Brain microvascular endothelial cell (primary cell): ENCODE data around the gene DLX1.
A peak's percentile ranks its signal among the peaks of the same experiment; 100 is the strongest.

ENCODE experiments used
- DNase-seq: peaks from one replicate; pipeline ENCODE4 v3.0.0-alpha.2; 2020
- H3K27ac ChIP-seq: fragments of 250-450 bp; sonication (Bioruptor Pico); 2 replicates; pipeline ENCODE4 v1.5.1; 2020; ENCODE audit warnings: mild to moderate bottlenecking, moderate library complexity
- H3K27me3 ChIP-seq: fragments of 250-450 bp; sonication (Bioruptor Pico); replicated peaks from 2 replicates; pipeline ENCODE4 v1.5.1; 2020; ENCODE audit warnings: mild to moderate bottlenecking
- H3K36me3 ChIP-seq: fragments of 250-450 bp; sonication (Bioruptor Pico); replicated peaks from 2 replicates; pipeline ENCODE4 v1.5.1; 2020; ENCODE audit warnings: mild to moderate bottlenecking
- H3K4me3 ChIP-seq: 2 replicates; pipeline ENCODE4 v1.5.1; 2011; ENCODE audit warnings: low read depth, mild to moderate bottlenecking, control low read depth, low read length, moderate library complexity
- in situ Hi-C: cut with HindIII; loops from 2 replicates; pipeline ENCODE4 v1.10.0; 2017; ENCODE audit warnings: low sequenced_read_pairs, low pct_ligation_motif_present
- TF ChIP-seq, protein P1 (sequence below): IDR thresholded peaks from 2 replicates; pipeline ENCODE4 v1.5.1; 2011; ENCODE audit warnings: low read depth, mild to moderate bottlenecking, moderate library complexity, low read length, control low read depth, inconsistent platforms; ENCODE audit errors: missing control alignments

Gene DLX1

DNA sequence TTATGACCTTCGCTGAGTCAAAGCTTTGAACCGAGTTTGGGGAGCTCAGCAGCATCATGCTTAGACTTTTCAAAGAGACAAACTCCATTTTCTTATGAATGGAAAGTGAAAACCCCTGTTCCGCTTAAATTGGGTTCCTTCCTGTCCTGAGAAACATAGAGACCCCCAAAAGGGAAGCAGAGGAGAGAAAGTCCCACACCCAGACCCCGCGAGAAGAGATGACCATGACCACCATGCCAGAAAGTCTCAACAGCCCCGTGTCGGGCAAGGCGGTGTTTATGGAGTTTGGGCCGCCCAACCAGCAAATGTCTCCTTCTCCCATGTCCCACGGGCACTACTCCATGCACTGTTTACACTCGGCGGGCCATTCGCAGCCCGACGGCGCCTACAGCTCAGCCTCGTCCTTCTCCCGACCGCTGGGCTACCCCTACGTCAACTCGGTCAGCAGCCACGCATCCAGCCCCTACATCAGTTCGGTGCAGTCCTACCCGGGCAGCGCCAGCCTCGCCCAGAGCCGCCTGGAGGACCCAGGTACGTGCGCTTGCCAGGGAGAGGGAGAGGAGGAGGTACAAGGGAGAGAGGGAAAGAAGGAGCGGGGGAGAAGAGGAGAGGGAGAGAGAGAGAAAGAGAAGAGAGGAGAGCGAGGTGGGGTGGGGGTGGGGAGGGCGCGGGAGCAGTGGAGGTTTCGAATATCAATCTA lies at the start of gene DLX1:
Gene DLX1 (plus strand): TSS at position 48 of the 700 bp plus-strand sequence. CDS start 171 bp downstream, at position 219.
- no peak for DNase-seq
- Histone ChIP-seq H3K27ac (no peak within 1 kb of the TSS), H3K27me3 (peaks cover 88% of the 10 kb centered on the region), H3K4me3 (peak within 1 kb of the TSS; percentile 57), H3K36me3 (no peaks in the 10 kb centered on the region)
- in situ Hi-C loops = no loop called here
- TF ChIP-seq, protein P1, sequence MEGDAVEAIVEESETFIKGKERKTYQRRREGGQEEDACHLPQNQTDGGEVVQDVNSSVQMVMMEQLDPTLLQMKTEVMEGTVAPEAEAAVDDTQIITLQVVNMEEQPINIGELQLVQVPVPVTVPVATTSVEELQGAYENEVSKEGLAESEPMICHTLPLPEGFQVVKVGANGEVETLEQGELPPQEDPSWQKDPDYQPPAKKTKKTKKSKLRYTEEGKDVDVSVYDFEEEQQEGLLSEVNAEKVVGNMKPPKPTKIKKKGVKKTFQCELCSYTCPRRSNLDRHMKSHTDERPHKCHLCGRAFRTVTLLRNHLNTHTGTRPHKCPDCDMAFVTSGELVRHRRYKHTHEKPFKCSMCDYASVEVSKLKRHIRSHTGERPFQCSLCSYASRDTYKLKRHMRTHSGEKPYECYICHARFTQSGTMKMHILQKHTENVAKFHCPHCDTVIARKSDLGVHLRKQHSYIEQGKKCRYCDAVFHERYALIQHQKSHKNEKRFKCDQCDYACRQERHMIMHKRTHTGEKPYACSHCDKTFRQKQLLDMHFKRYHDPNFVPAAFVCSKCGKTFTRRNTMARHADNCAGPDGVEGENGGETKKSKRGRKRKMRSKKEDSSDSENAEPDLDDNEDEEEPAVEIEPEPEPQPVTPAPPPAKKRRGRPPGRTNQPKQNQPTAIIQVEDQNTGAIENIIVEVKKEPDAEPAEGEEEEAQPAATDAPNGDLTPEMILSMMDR = no peak

DNA sequence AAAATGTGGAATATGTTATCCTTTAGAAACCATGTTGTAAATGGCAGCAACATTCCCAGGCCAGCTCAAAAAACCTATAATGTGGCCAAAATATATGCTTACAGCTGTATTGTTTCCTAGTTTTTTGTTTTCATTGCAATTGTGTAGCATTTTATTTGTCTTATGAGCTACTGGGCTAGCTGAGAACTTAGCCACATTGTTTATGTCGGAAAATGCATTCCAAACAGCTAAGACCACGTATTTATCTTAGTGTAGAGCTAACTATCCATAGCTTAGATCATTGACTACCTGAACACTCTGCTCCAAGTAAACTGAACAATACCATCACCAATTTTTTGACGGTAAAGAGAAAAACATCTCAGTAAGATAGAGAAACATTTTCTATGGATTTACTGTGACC lies 47.2 kb upstream of the DLX1 start:
- no peak overlapping the region for H3K27ac ChIP-seq
- no peak overlapping the region for H3K4me3 ChIP-seq
- in situ Hi-C loops = no loop called here
- H3K27me3 ChIP-seq = no peaks in the 10 kb centered on the region
- TF ChIP-seq, protein P1 = no peak
- DNase-seq = no peak
- H3K36me3 ChIP-seq = no peaks in the 10 kb centered on the region

DNA sequence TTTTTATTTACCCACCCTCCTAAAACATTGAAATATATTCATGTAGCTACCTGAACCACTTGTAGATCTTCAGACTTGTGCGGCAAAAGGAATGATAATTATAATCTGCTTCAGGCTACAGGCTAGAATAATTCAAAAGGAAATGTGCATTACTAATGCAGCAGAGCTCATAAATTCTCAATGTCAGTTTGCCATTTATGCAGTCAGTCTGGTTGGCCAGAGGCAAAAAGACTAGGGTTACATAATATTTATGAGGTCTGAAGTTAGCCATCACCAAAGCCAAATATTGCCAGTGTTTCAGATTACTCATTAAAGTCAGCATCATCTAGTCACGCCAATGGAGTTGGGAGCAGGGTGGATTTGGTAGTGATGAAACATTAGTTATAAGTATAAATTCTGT lies 46.7 kb upstream of the DLX1 start:
- Histone ChIP-seq H3K27ac (no peak overlapping the region), H3K27me3 (no peaks in the 10 kb centered on the region), H3K4me3 (no peak overlapping the region), H3K36me3 (no peaks in the 10 kb centered on the region)
- no peak for DNase-seq
- TF ChIP-seq, protein P1 = no peak
- in situ Hi-C loops = no loop called here

DNA sequence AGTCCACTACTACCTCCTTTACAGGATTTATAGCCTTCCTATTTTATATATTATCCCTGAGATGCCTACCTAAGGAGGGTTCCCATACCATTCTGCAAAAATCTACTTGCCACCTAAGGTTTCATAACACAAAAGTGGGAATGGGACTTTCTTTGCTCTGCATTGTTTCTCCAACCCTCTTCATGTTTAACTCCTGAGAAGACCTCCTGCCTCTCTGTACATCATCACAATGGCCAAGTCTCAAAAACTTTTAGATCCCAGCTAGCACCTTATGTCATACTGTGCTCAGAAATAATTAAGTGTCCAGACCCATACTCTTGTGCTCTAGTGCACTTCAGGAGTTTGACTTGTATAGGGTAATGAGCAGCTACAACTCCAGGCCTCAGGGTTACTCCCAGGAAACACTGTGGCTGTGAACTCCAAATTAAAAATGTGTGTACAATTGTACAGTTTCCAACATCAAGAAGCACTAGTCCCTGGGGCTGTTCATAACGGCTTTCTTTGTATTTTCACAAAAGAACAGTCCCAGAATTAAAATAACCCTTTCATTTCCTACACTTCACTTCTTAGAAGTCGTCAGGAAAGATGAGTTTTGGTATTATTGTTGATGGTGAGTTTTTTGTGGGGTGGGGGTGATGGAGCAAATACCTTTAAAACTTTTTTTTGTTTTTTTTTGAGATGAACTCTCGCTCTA lies 46.1 kb upstream of the DLX1 start:
- no peak for DNase-seq
- in situ Hi-C loops = no loop called here
- H3K27ac ChIP-seq = no peak overlapping the region
- no peaks in the 10 kb centered on the region for H3K27me3 ChIP-seq
- H3K36me3 ChIP-seq = no peaks in the 10 kb centered on the region
- H3K4me3 ChIP-seq = no peak overlapping the region
- TF ChIP-seq, protein P1 = no peak

DNA sequence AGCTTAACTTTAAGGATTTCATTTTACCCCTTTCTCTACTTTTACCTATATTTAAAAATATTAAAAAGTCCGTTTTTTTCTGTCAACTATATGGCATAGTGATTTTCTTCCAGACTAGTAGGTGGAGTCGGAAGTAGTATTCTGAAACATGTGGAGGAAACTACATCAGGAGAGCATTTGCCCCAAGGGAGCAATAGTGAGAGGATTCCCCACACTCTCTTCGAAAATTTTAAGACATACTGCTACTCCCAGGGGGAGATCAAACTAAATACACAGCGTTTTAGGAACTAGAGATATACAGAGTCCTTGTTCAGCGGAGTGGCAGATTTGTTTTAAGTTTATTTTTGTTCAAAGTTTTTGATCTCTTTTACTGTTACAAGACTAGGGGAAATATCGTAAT lies 45.0 kb upstream of the DLX1 start:
- H3K4me3 ChIP-seq = no peak overlapping the region
- H3K27me3 ChIP-seq = no peaks in the 10 kb centered on the region
- no peak for DNase-seq
- H3K36me3 ChIP-seq = no peaks in the 10 kb centered on the region
- in situ Hi-C loops = no loop called here
- TF ChIP-seq, protein P1 = no peak
- H3K27ac ChIP-seq = no peak overlapping the region
